ENCODE data around the gene FAM234A. TPM values are rescaled to one million over a fixed set of nuclear protein-coding genes. Genes with fewer than 3 reads are reported as not detected.

The FAM234A gene
- total and polyA plus RNA-seq, 2 donors from 2014 or later = 65.3 to 109 TPM

DNA sequence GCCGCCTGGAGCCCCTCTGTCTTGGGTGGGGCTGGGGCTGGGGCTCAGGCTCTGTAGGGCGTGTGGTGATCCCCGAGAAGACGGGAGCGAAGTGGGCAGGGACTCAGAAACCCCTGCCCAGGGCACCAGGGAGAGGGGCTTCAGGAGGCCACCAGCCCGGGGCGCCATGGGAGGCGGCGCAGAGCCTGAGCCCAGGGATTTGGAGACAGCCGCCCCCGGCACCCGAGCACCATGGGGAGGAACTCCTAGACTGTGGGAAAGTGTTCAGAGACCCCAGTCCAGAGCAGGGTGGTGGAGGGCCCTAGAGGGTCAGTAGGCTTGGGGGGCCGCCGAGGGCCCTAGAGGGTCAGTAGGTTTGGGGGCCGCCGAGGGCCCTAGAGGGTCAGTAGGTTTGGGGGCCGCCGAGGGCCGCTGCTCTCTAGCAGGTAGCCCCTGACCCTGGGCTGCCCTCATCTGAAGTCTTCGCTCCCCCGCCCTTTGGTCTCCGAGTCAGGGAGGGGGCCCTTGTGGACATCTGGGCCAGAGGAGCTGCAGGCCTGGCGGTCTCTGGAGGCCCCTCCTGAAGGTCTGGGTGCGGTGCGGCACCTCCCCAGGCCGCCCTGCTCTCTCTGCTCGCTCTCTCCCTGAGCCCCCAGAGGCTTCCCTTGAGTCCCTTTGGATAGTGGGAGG is 46.5 kb downstream of the FAM234A start:
- no peaks in the 10 kb centered on the region for H3K27me3 ChIP-seq (ENCODE audit: control insufficient read depth, insufficient read depth, low read length)
- H3K36me3 ChIP-seq (ENCODE audit: control insufficient read depth in 2 of 3, insufficient read depth in 3 of 3, low read length in 3 of 3) = no peaks in the 10 kb centered on the region
- no peaks in the 10 kb centered on the region for H3K4me1 ChIP-seq (ENCODE audit: control insufficient read depth in 2 of 3, insufficient read depth in 2 of 3, low read depth in 1 of 3, low read length in 3 of 3)
- H3K9ac ChIP-seq (ENCODE audit: low read length in 3 of 3) = no peak overlapping the region
- FAIRE-seq (no peak), DNase-seq (no peak)
- no peak overlapping the region for H3K4me3 ChIP-seq (ENCODE audit: low read length in 3 of 3)
- H3K27ac ChIP-seq (ENCODE audit: low read depth in 2 of 2, low read length in 2 of 2) = no peak overlapping the region
- TF ChIP-seq, protein P1, sequence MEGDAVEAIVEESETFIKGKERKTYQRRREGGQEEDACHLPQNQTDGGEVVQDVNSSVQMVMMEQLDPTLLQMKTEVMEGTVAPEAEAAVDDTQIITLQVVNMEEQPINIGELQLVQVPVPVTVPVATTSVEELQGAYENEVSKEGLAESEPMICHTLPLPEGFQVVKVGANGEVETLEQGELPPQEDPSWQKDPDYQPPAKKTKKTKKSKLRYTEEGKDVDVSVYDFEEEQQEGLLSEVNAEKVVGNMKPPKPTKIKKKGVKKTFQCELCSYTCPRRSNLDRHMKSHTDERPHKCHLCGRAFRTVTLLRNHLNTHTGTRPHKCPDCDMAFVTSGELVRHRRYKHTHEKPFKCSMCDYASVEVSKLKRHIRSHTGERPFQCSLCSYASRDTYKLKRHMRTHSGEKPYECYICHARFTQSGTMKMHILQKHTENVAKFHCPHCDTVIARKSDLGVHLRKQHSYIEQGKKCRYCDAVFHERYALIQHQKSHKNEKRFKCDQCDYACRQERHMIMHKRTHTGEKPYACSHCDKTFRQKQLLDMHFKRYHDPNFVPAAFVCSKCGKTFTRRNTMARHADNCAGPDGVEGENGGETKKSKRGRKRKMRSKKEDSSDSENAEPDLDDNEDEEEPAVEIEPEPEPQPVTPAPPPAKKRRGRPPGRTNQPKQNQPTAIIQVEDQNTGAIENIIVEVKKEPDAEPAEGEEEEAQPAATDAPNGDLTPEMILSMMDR (IDR thresholded peaks at IDR 0.05; ENCODE audit: borderline replicate concordance, extremely low read depth, insufficient read depth) = no peak
- no peaks in the 10 kb centered on the region for H3K9me3 ChIP-seq (ENCODE audit: control insufficient read depth in 2 of 3, insufficient read depth in 1 of 3, low read length in 3 of 3)
- intact Hi-C loops (cut with DNase I) = no loop called here

DNA sequence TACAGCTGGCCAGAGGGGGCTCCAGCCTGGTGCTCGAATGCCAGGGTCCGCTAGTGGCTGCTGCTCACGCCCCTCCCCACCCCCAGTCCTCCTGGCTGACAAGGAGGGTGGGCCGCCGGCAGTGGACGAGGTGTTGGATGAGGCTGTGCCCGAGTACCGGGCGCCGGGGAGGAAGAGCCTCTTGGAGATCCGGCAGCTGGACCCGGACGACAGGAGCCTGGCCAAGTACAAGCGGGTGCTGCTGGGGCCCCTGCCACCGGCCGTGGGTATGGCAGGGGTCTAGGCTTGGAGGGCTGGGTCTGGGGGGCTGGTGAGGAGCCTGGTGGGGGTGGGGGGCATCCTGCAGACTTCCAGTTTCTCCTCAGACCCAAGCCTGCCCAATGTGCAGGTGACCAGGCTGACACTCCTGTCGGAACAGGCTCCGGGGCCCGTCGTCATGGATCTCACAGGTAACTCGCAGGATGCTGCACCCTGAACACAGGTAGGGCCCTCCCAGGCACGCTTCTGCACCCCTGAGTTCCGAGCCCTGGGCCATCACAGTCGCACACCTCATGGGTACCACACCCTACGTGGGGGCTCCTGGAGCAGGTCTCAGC is 47.1 kb downstream of the FAM234A start:
- Histone ChIP-seq H3K27ac (ENCODE audit: low read depth in 2 of 2, low read length in 2 of 2) (no peak overlapping the region), H3K27me3 (ENCODE audit: control insufficient read depth, insufficient read depth, low read length) (no peaks in the 10 kb centered on the region)

DNA sequence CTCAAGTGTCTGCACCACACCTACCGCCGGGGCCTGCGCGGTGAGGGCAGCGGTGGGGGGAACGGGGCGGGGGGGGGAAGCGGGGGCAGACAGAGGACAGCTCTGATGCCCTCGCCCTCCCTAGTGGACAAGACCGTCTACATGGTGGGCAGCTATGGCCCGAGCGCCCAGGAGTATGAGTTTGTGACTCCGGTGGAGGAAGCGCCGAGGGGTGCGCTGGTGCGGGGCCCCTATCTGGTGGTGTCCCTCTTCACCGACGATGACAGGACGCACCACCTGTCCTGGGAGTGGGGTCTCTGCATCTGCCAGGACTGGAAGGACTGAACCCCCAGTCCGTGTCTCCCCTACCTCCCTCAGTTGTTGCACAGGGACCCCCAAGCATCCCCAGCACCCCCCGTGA is 47.9 kb downstream of the FAM234A start:
- H3K4me1 ChIP-seq (ENCODE audit: control insufficient read depth in 2 of 3, insufficient read depth in 2 of 3, low read depth in 1 of 3, low read length in 3 of 3) = no peaks in the 10 kb centered on the region
- DNase-seq (no peak), FAIRE-seq (no peak)
- no peak overlapping the region for H3K4me3 ChIP-seq (ENCODE audit: low read length in 3 of 3)
- intact Hi-C loops (cut with DNase I) = no loop called here
- no peaks in the 10 kb centered on the region for H3K36me3 ChIP-seq (ENCODE audit: control insufficient read depth in 2 of 3, insufficient read depth in 3 of 3, low read length in 3 of 3)
- H3K27ac ChIP-seq (ENCODE audit: low read depth in 2 of 2, low read length in 2 of 2) = no peak overlapping the region
- H3K27me3 ChIP-seq (ENCODE audit: control insufficient read depth, insufficient read depth, low read length) = no peaks in the 10 kb centered on the region
- H3K9ac ChIP-seq (ENCODE audit: low read length in 3 of 3) = no peak overlapping the region
- TF ChIP-seq, protein P1 (IDR thresholded peaks at IDR 0.05; ENCODE audit: borderline replicate concordance, extremely low read depth, insufficient read depth) = no peak
- H3K9me3 ChIP-seq (ENCODE audit: control insufficient read depth in 2 of 3, insufficient read depth in 1 of 3, low read length in 3 of 3) = no peaks in the 10 kb centered on the region

More for the DNA sequence above, 47.1 kb downstream of the FAM234A start:
- DNase-seq (no peak), FAIRE-seq (no peak)
- Histone ChIP-seq H3K4me3 (ENCODE audit: low read length in 3 of 3) (no peak overlapping the region), H3K9ac (ENCODE audit: low read length in 3 of 3) (no peak overlapping the region), H3K4me1 (ENCODE audit: control insufficient read depth in 2 of 3, insufficient read depth in 2 of 3, low read depth in 1 of 3, low read length in 3 of 3) (no peaks in the 10 kb centered on the region), H3K9me3 (ENCODE audit: control insufficient read depth in 2 of 3, insufficient read depth in 1 of 3, low read length in 3 of 3) (no peaks in the 10 kb centered on the region), H3K36me3 (ENCODE audit: control insufficient read depth in 2 of 3, insufficient read depth in 3 of 3, low read length in 3 of 3) (no peaks in the 10 kb centered on the region)
- intact Hi-C loops (cut with DNase I) = no loop called here
- TF ChIP-seq, protein P1 (IDR thresholded peaks at IDR 0.05; ENCODE audit: borderline replicate concordance, extremely low read depth, insufficient read depth) = no peak
